GM12878 (cell line): ENCODE data around the gene ING4. TPM values are rescaled to one million over a fixed set of nuclear protein-coding genes. Genes with fewer than 3 reads are reported as not detected.

Experiments used
- ATAC-seq: fragments of 200-7000 bp; cut with Tn5 transposase; 3 replicates; pipeline ENCODE4 v1.9.1; 2020; ENCODE audit warnings: mild to moderate bottlenecking, moderate library complexity
- BruUV-seq: library from RNA; stranded (reverse); fragments of 400-500 nt; replicated peaks from 2 replicates; lab custom pipeline; 2021; lab: Mats Ljungman, UMichigan
- CTCF ChIA-PET: fragments of 300-600 bp; sonication (Branson Sonifier 250); formaldehyde crosslinking; extraction: SDS; loops from one replicate; lab custom pipeline; 2021; ENCODE audit warnings: inconsistent platforms; lab: Yijun Ruan, JAX
- POLR2A ChIA-PET: fragments of 350-600 bp; formaldehyde crosslinking; extraction: SDS; loops from one replicate; lab custom pipeline; 2021; ENCODE audit warnings: inconsistent platforms; lab: Charles Lee
- RAD21 ChIA-PET: fragments of 300-600 bp; sonication (Branson Sonifier 250); formaldehyde crosslinking; loops from one replicate; lab custom pipeline; 2023; ENCODE audit warnings: antibody characterized with exemption; ENCODE audit not compliant: unreplicated experiment; lab: Charles Lee
- SMC1A ChIA-PET: fragments of 300-600 bp; sonication (Branson Sonifier 250); formaldehyde crosslinking; loops from one replicate; lab custom pipeline; 2023; ENCODE audit not compliant: unreplicated experiment, uncharacterized antibody; lab: Charles Lee
- DNase-seq: peaks from one replicate; pipeline ENCODE4 v3.0.0-alpha.2; 2011; ENCODE audit warnings: low read depth, low spot score
- FAIRE-seq: peaks from 3 replicates; lab custom pipeline; 2011; peaks lifted over from hg19 to GRCh38; lab: Jason Lieb, UNC
- H2AFZ ChIP-seq: 2 replicates; pipeline ENCODE4 v1.6.0; 2011; ENCODE audit warnings: low read depth, low read length, control low read depth; ENCODE audit not compliant: control insufficient read depth
- H3K27ac ChIP-seq: 2 replicates; pipeline ENCODE4 v1.5.1; 2011; ENCODE audit warnings: control low read depth; ENCODE audit not compliant: control insufficient read depth, insufficient read depth
- H3K27me3 ChIP-seq, 2 experiments: replicated peaks in 1 of 2; 2 replicates each; pipeline versions ENCODE4 v1.6.0 to v1.6.1; 2011; ENCODE audit warnings: low read length in 1 of 2; ENCODE audit not compliant: control insufficient read depth in 2 of 2, insufficient read depth in 2 of 2
- H3K36me3 ChIP-seq, 2 experiments: 2 replicates each; pipeline ENCODE4 v1.5.1; 2011; ENCODE audit warnings: low read length in 1 of 2; ENCODE audit not compliant: control insufficient read depth in 2 of 2, insufficient read depth in 2 of 2
- H3K4me1 ChIP-seq: 2 replicates; pipeline ENCODE4 v1.6.1; 2011; ENCODE audit warnings: mild to moderate bottlenecking, low read length, moderate library complexity, mixed read lengths; ENCODE audit not compliant: control insufficient read depth, insufficient read depth
- H3K4me2 ChIP-seq: 2 replicates; pipeline ENCODE4 v1.6.0; 2011; ENCODE audit warnings: control low read depth; ENCODE audit not compliant: control insufficient read depth, insufficient read depth
- H3K4me3 ChIP-seq: fragments of 200-600 bp; sonication (generic); 2 replicates; pipeline ENCODE4 v1.5.1; 2016
- H3K79me2 ChIP-seq: 2 replicates; pipeline ENCODE4 v1.6.0; 2011; ENCODE audit warnings: low read length; ENCODE audit not compliant: control insufficient read depth, insufficient read depth
- H3K9ac ChIP-seq: 2 replicates; pipeline ENCODE4 v1.8.0; 2011; ENCODE audit warnings: low read length, control low read depth, mixed read lengths; ENCODE audit not compliant: control insufficient read depth, insufficient read depth
- H3K9me3 ChIP-seq: replicated peaks from 3 replicates; pipeline ENCODE4 v1.5.1; 2011; ENCODE audit warnings: mild to moderate bottlenecking, low read length; ENCODE audit not compliant: control insufficient read depth, insufficient read depth
- H4K20me1 ChIP-seq: 2 replicates; pipeline ENCODE4 v1.6.0; 2011; ENCODE audit not compliant: control insufficient read depth, insufficient read depth
- BHLHE40 ChIP-seq, 2 experiments: fragments of 450-650 bp in 1 of 2; IDR thresholded peaks; 2 replicates each; pipeline ENCODE4 v1.6.1; 2011 to 2017; ENCODE audit warnings: low read depth in 2 of 2, borderline replicate concordance in 1 of 2, improper control_type of control experiment in 1 of 2, low read length in 1 of 2, mild to moderate bottlenecking in 1 of 2
- FOXK2 ChIP-seq: fragments of 450-650 bp; IDR thresholded peaks from 2 replicates; pipeline ENCODE4 v1.6.1; 2017; ENCODE audit warnings: mild to moderate bottlenecking, moderate library complexity
- IRF4 ChIP-seq: IDR thresholded peaks from 2 replicates; pipeline ENCODE4 v1.6.1; 2011; ENCODE audit warnings: low read depth, low read length
- MYB ChIP-seq: fragments of 150-350 bp; IDR thresholded peaks from 2 replicates; pipeline ENCODE4 v1.6.1; 2014; ENCODE audit warnings: mild to moderate bottlenecking, low read depth, low read length, borderline replicate concordance
- NFIC ChIP-seq: IDR thresholded peaks from 2 replicates; pipeline ENCODE4 v1.6.1; 2012; ENCODE audit warnings: low read depth, mild to moderate bottlenecking, inconsistent platforms, low read length, moderate library complexity
- PML ChIP-seq: IDR thresholded peaks from 2 replicates; pipeline ENCODE4 v1.6.1; 2012; ENCODE audit warnings: low read length, inconsistent platforms
- SIN3A ChIP-seq: IDR thresholded peaks from 2 replicates; pipeline ENCODE4 v1.6.1; 2012; ENCODE audit warnings: low read depth, low read length, improper control_type of control experiment
- STAT1 ChIP-seq: fragments of 450-650 bp; conservative IDR thresholded peaks from 2 replicates; pipeline ENCODE4 v1.6.1; 2014; ENCODE audit warnings: antibody characterized with exemption, mild to moderate bottlenecking
- SUZ12 ChIP-seq: fragments of 200-600 bp; sonication (generic); IDR thresholded peaks from one replicate; pipeline ENCODE4 v1.6.1; 2018; ENCODE audit warnings: antibody characterized with exemption, mild to moderate bottlenecking; ENCODE audit not compliant: unreplicated experiment
- TBL1XR1 ChIP-seq: IDR thresholded peaks from 2 replicates; pipeline ENCODE4 v1.6.1; 2012; ENCODE audit warnings: low read depth, low read length, improper control_type of control experiment
- TCF7 ChIP-seq: IDR thresholded peaks from 2 replicates; pipeline ENCODE4 v1.6.1; 2014; ENCODE audit warnings: antibody characterized with exemption, borderline replicate concordance
- WRNIP1 ChIP-seq: IDR thresholded peaks from 2 replicates; pipeline ENCODE4 v1.6.1; 2011; ENCODE audit warnings: low read depth, low read length, improper control_type of control experiment, borderline replicate concordance
- ZBTB40 ChIP-seq: fragments of 450-650 bp; IDR thresholded peaks from 2 replicates; pipeline ENCODE4 v1.6.1; 2016; ENCODE audit warnings: mild to moderate bottlenecking, moderate library complexity, borderline replicate concordance
- WGBS: methylation state at CpG from one replicate; pipeline ENCODE4 v1.1.6; 2016; ENCODE audit warnings: low lambda C conversion rate; ENCODE audit not compliant: insufficient replicate concordance, insufficient coverage; ENCODE audit errors: missing lambda C conversion rate; 5-methylcytosine and 5-hydroxymethylcytosine counted together
- in situ Hi-C: fragments of 300-500 bp; cut with MboI; formaldehyde crosslinking; loops from 9 replicates; pipeline ENCODE4 v1.14.3; 2018; ENCODE audit warnings: mixed read lengths
- intact Hi-C: fragments of 100-400 bp; cut with micrococcal nuclease; formaldehyde crosslinking; loops from one replicate; pipeline ENCODE4 v1.14.2; 2022; ENCODE audit not compliant: unreplicated experiment
- polyA plus RNA-seq, 11 experiments: library from polyadenylated mRNA; depleted of rRNA in 4 of 11; unstranded in 6 of 11; stranded (reverse) in 5 of 11; fragments of >200 nt; fragmentation: Nextera tagmentation in 4 of 11; fragmentation: Illumina TruSeq in 1 of 11; extraction: Ambion mirVana in 4 of 11; extraction: Trizol in 1 of 11; gene quantifications; 1 replicate in 1 of 11; 2 replicates in 10 of 11; pipeline versions ENCODE4 v1.2.1 to v1.2.3, GENCODE V29; 2011 to 2016; ENCODE audit warnings: inconsistent platforms in 2 of 11, missing spikeins in 2 of 11, low read depth in 1 of 11
- total RNA-seq, 4 experiments: library from RNA; depleted of rRNA in 3 of 4; stranded (reverse); fragments of >200 nt in 3 of 4; fragmentation: Illumina TruSeq in 1 of 4; extraction: Trizol in 1 of 4; gene quantifications; 2 replicates each; pipeline versions ENCODE4 v1.2.1 to v1.2.3, GENCODE V29; 2013 to 2021

The ING4 gene
- total and polyA plus RNA-seq, 10 of the 15 experiments (the other 5 are each of a cell fraction or from before 2014, with no cell fraction given) = 7.2 to 53.9 (median 21.8) TPM

GRCh38 chr12:6650832-6651231 is 12.1 kb downstream of the ING4 start:
- no peak for DNase-seq
- no peaks in the 10 kb centered on the region for H4K20me1 ChIP-seq
- CTCF ChIA-PET = no interaction called here
- H3K79me2 ChIP-seq = no peaks in the 10 kb centered on the region
- in situ Hi-C loops = no loop called here
- no peaks in the 10 kb centered on the region for H3K4me1 ChIP-seq
- RAD21 ChIA-PET = no interaction called here
- peaks cover 3% of the 10 kb centered on the region; the same call in 2 of the 3 replicates for H3K9me3 ChIP-seq
- intact Hi-C loops = no loop called here
- 86% methylated on average over 8 of the region's 8 CpGs for WGBS
- no peak overlapping the region for H3K4me3 ChIP-seq
- H3K27ac ChIP-seq = no peak overlapping the region
- no peaks in the 10 kb centered on the region for H3K27me3 ChIP-seq
- TF ChIP-seq SUZ12 = no peak
- no peak for TF ChIP-seq SIN3A
- no peak for TF ChIP-seq ZBTB40
- TF ChIP-seq PML = no peak
- no peak for TF ChIP-seq MYB
- TF ChIP-seq FOXK2 = no peak
- TF ChIP-seq STAT1 = no peak
- no peak for TF ChIP-seq BHLHE40 (IDR thresholded peaks at IDR 0.05; ENCODE audit: borderline replicate concordance in 1 of 2, low read depth in 2 of 2, low read length in 1 of 2)
- no peak for TF ChIP-seq TCF7
- no peak for TF ChIP-seq WRNIP1
- no peak for TF ChIP-seq NFIC
- TF ChIP-seq TBL1XR1 = no peak
- TF ChIP-seq IRF4 = no peak
- no peak overlapping the region for H2AFZ ChIP-seq
- no TSS peak for BruUV-seq
- FAIRE-seq = no peak
- peaks cover 0 to 10% of the 10 kb centered on the region in 2 experiments for H3K36me3 ChIP-seq
- no peak overlapping the region for H3K9ac ChIP-seq
- POLR2A ChIA-PET = no interaction called here
- H3K4me2 ChIP-seq = no peak overlapping the region
- SMC1A ChIA-PET = interaction anchor here (1.5 kb wide), 1 partner anchor 46 kb away, joined by 3 read pairs; no protein-coding TSS in a partner anchor
- no peak for ATAC-seq
